Mesenteric fat pad (tissue), 1 donor: ENCODE data around the gene RNF150. TPM values are rescaled to one million over a fixed set of nuclear protein-coding genes. Genes with fewer than 3 reads are reported as not detected.

Experiments used
- DNase-seq: peaks from one replicate; pipeline ENCODE4 v3.0.0-alpha.2; 2020; ENCODE audit warnings: low spot score
- total RNA-seq: library from RNA; stranded (reverse); fragmentation: NEBNext Ultra II Directional; extraction: Animal tissue kit (Norgen Biotek cat#: 25700); gene quantifications from one replicate; pipeline ENCODE4 v1.2.1, GENCODE V29; 2021
- donor health status: DM: yes; HTN: yes; CAD: no.

RNF150 gene
- total RNA-seq, 1 donor from 2014 or later: 17.4 TPM

GRCh38 chr4:140869446-140869845 lies 263.8 kb downstream of the RNF150 start:
- DNase-seq: no peak

GRCh38 chr4:140867356-140867755 lies 265.9 kb downstream of the RNF150 start:
- DNase-seq: no peak

- DNase-seq: no peak
Measured at GRCh38 chr4:140866492-140867005, 266.7 kb downstream of the RNF150 start.

GRCh38 chr4:140865253-140866217 lies 267.7 kb downstream of the RNF150 start:
- DNase-seq: no peak

GRCh38 chr4:140863197-140863596 lies 270.1 kb downstream of the RNF150 start:
- DNase-seq: no peak

GRCh38 chr4:140862177-140862442 lies 271.2 kb downstream of the RNF150 start:
- no peak for DNase-seq

GRCh38 chr4:140861359-140862176 lies 271.7 kb downstream of the RNF150 start:
- DNase-seq: no peak

GRCh38 chr4:140858897-140859296 lies 274.4 kb downstream of the RNF150 start:
- no peak for DNase-seq

- no peak for DNase-seq
Measured at GRCh38 chr4:140857111-140857510, 276.2 kb downstream of the RNF150 start.

GRCh38 chr4:140856621-140857062 lies 276.6 kb downstream of the RNF150 start:
- DNase-seq: no peak

GRCh38 chr4:140854168-140854567 lies 279.1 kb downstream of the RNF150 start:
- DNase-seq: no peak

- DNase-seq: no peak
Measured at GRCh38 chr4:140851804-140852203, 281.5 kb downstream of the RNF150 start.

GRCh38 chr4:140851032-140851636 lies 282.1 kb downstream of the RNF150 start:
- DNase-seq: no peak

GRCh38 chr4:140849526-140849925 lies 283.7 kb downstream of the RNF150 start:
- DNase-seq: no peak

- DNase-seq: no peak
Measured at GRCh38 chr4:140846736-140847135, 286.5 kb downstream of the RNF150 start.

- no peak for DNase-seq
Measured at GRCh38 chr4:140844061-140844460, 289.2 kb downstream of the RNF150 start.

GRCh38 chr4:140841186-140841585 lies 292.1 kb downstream of the RNF150 start:
- DNase-seq: no peak

- DNase-seq: no peak
Measured at GRCh38 chr4:140839888-140840790, 293.1 kb downstream of the RNF150 start.

- DNase-seq: no peak
Measured at GRCh38 chr4:140839406-140839805, 293.9 kb downstream of the RNF150 start.

GRCh38 chr4:140837736-140838135 lies 295.5 kb downstream of the RNF150 start:
- DNase-seq: no peak
